PC-3 (cell line): ENCODE results near the gene EPB41L3. TPM values are rescaled to one million over a fixed set of nuclear protein-coding genes. Genes with fewer than 3 reads are reported as not detected.
"Not testable (repeated sequence)": the region's sequence is repeated elsewhere in the genome, so short reads cannot be mapped to it uniquely, and the experiment has no call there.

Source experiments
- ATAC-seq: fragments of 200-7000 bp; cut with Tn5 transposase; 2 replicates; pipeline ENCODE4 v1.9.1; 2020; ENCODE audit warnings: mild to moderate bottlenecking, moderate library complexity
- BruUV-seq: library from RNA; stranded (reverse); fragments of 400-500 nt; replicated peaks from 2 replicates; lab custom pipeline; 2021; lab: Mats Ljungman, UMichigan
- CTCF ChIA-PET: fragments of 300-600 bp; sonication (Branson Sonifier 250); formaldehyde crosslinking; loops from one replicate; lab custom pipeline; 2022; ENCODE audit warnings: antibody characterized with exemption; lab: Charles Lee
- POLR2A ChIA-PET: fragments of 300-600 bp; sonication (Branson Sonifier 250); formaldehyde crosslinking; loops from one replicate; lab custom pipeline; 2022; ENCODE audit warnings: antibody characterized with exemption; ENCODE audit not compliant: unreplicated experiment; lab: Charles Lee
- DNase-seq: peaks from one replicate; pipeline ENCODE4 v3.0.0-alpha.2; 2015
- H2AFZ ChIP-seq: fragments of 300-600 bp; sonication (generic); 2 replicates; pipeline ENCODE4 v1.6.0; 2016; ENCODE audit warnings: antibody characterized with exemption, low read length
- H3F3A ChIP-seq: fragments of 300-600 bp; sonication (generic); one replicate; pipeline ENCODE4 v1.6.0; 2017; ENCODE audit warnings: antibody characterized with exemption, low read length, control low read depth, mild to moderate bottlenecking; ENCODE audit not compliant: unreplicated experiment
- H3K27ac ChIP-seq: fragments of 300-600 bp; sonication (generic); 2 replicates; pipeline ENCODE4 v1.5.1; 2016; ENCODE audit warnings: mild to moderate bottlenecking, low read length
- H3K27me3 ChIP-seq: fragments of 300-600 bp; sonication (generic); 2 replicates; pipeline ENCODE4 v1.6.1; 2016; ENCODE audit warnings: low read length, mixed read lengths
- H3K36me3 ChIP-seq: fragments of 300-600 bp; sonication (generic); 2 replicates; pipeline ENCODE4 v1.6.1; 2016; ENCODE audit warnings: low read depth, mixed run types, low read length, mixed read lengths
- H3K4me1 ChIP-seq: fragments of 300-600 bp; sonication (generic); 2 replicates; pipeline ENCODE4 v1.5.1; 2016; ENCODE audit warnings: low read length; ENCODE audit not compliant: insufficient read depth
- H3K4me2 ChIP-seq: fragments of 300-600 bp; sonication (generic); 2 replicates; pipeline ENCODE4 v1.6.0; 2016; ENCODE audit warnings: low read length
- H3K4me3 ChIP-seq: fragments of 300-600 bp; sonication (generic); 2 replicates; pipeline ENCODE4 v1.5.1; 2016; ENCODE audit warnings: mild to moderate bottlenecking, low read length, mixed read lengths
- H3K79me2 ChIP-seq: fragments of 300-600 bp; sonication (generic); 2 replicates; pipeline ENCODE4 v1.6.1; 2017; ENCODE audit warnings: low read length, mixed read lengths
- H3K9ac ChIP-seq: fragments of 300-600 bp; sonication (generic); 2 replicates; pipeline ENCODE4 v1.6.0; 2016; ENCODE audit warnings: mild to moderate bottlenecking, low read length
- H3K9me2 ChIP-seq: fragments of 300-600 bp; sonication (generic); replicated peaks from 2 replicates; pipeline ENCODE4 v1.6.1; 2016; ENCODE audit warnings: mixed run types, low read length, mixed read lengths
- H3K9me3 ChIP-seq: fragments of 300-600 bp; sonication (generic); 2 replicates; pipeline ENCODE4 v1.6.1; 2016; ENCODE audit warnings: low read length, mixed read lengths
- H4K20me1 ChIP-seq: fragments of 300-600 bp; sonication (generic); 2 replicates; pipeline ENCODE4 v1.6.1; 2016; ENCODE audit warnings: low read length, mixed read lengths
- CTCF ChIP-seq: fragments of 300-600 bp; sonication (generic); conservative IDR thresholded peaks from 2 replicates; pipeline ENCODE4 v1.5.1; 2017; ENCODE audit warnings: antibody characterized with exemption, low read depth, mild to moderate bottlenecking, low read length
- EZH2 ChIP-seq: fragments of 300-600 bp; sonication (generic); IDR thresholded peaks from one replicate; pipeline ENCODE4 v1.6.1; 2017; ENCODE audit warnings: antibody characterized with exemption, mild to moderate bottlenecking, low read length; ENCODE audit not compliant: unreplicated experiment
- EZH2phosphoT487 ChIP-seq: fragments of 300-600 bp; sonication (generic); IDR thresholded peaks from 2 replicates; pipeline ENCODE4 v1.6.1; 2018; ENCODE audit warnings: mild to moderate bottlenecking, antibody characterized with exemption, low read length, borderline replicate concordance
- intact Hi-C: fragments of 100-400 bp; cut with micrococcal nuclease; formaldehyde crosslinking; loops from 2 replicates; pipeline ENCODE4 v1.9.0; 2023
- total RNA-seq: library from RNA; depleted of rRNA; stranded (reverse); fragments of >200 nt; gene quantifications from 2 replicates; pipeline ENCODE4 v1.2.3, GENCODE V29; 2014

The EPB41L3 gene
- total RNA-seq, 1 experiment from 2014 or later = 39.5 TPM

GRCh38 chr18:5513947-5514346 lies 29.9 kb downstream of the EPB41L3 start:
- Histone ChIP-seq H3K9me2 (no peaks in the 10 kb centered on the region), H2AFZ (no peak overlapping the region), H3K27ac (no peak overlapping the region), H3K4me2 (no peak overlapping the region), H3K36me3 (no peaks in the 10 kb centered on the region), H3F3A (no peaks in the 10 kb centered on the region), H3K9ac (no peak overlapping the region), H3K79me2 (peaks cover 17% of the 10 kb centered on the region), H4K20me1 (no peaks in the 10 kb centered on the region), H3K9me3 (no peaks in the 10 kb centered on the region), H3K4me3 (no peak overlapping the region), H3K4me1 (no peaks in the 10 kb centered on the region), H3K27me3 (no peaks in the 10 kb centered on the region)
- TF ChIP-seq EZH2 (no peak), CTCF (no peak), EZH2phosphoT487 (no peak)
- CTCF ChIA-PET = no interaction called here
- intact Hi-C loops = no loop called here
- BruUV-seq = no TSS peak
- DNase-seq = no peak
- POLR2A ChIA-PET = no interaction called here
- ATAC-seq = no peak

- Histone ChIP-seq H3K27ac (no peak overlapping the region), H3F3A (no peaks in the 10 kb centered on the region), H3K9me3 (no peaks in the 10 kb centered on the region), H3K27me3 (no peaks in the 10 kb centered on the region), H3K36me3 (no peaks in the 10 kb centered on the region), H2AFZ (no peak overlapping the region), H4K20me1 (no peaks in the 10 kb centered on the region), H3K9me2 (no peaks in the 10 kb centered on the region), H3K79me2 (peaks cover 12% of the 10 kb centered on the region), H3K4me2 (no peak overlapping the region), H3K4me3 (no peak overlapping the region), H3K9ac (no peak overlapping the region), H3K4me1 (no peaks in the 10 kb centered on the region)
- POLR2A ChIA-PET = no interaction called here
- CTCF ChIA-PET = no interaction called here
- intact Hi-C loops = no loop called here
- TF ChIP-seq CTCF = no peak
- TF ChIP-seq EZH2 = no peak
- no peak for TF ChIP-seq EZH2phosphoT487
- no TSS peak for BruUV-seq
- ATAC-seq = no peak
- DNase-seq = no peak
These were observed 31.6 kb downstream of the EPB41L3 start for GRCh38 chr18:5512176-5512575.

- H3K9me2 ChIP-seq, H3K4me1 ChIP-seq, H3K36me3 ChIP-seq, H3K9ac ChIP-seq, H3K9me3 ChIP-seq, H4K20me1 ChIP-seq, intact Hi-C loops, ATAC-seq, H3K27ac ChIP-seq, H3K27me3 ChIP-seq, H3F3A ChIP-seq, CTCF ChIA-PET, POLR2A ChIA-PET, BruUV-seq, H3K4me2 ChIP-seq, DNase-seq, H3K4me3 ChIP-seq, H2AFZ ChIP-seq: not testable (repeated sequence)
- H3K79me2 ChIP-seq = peaks cover 12% of the 10 kb centered on the region
These were observed 32.3 kb downstream of the EPB41L3 start for GRCh38 chr18:5511541-5511940.
